Measurements from ENCODE around the gene MAGEA8. TPM values are rescaled to one million over a fixed set of nuclear protein-coding genes. Genes with fewer than 3 reads are reported as not detected.
A peak's percentile ranks its signal among the peaks of the same experiment; 100 is the strongest.
"Not testable (repeated sequence)": the region's sequence is repeated elsewhere in the genome, so short reads cannot be mapped to it uniquely, and the experiment has no call there.

Gene MAGEA8
- total and polyA plus RNA-seq, 2 donors (not counting 3 experiments of a cell fraction or from before 2014, with no cell fraction given): not detected

DNA sequence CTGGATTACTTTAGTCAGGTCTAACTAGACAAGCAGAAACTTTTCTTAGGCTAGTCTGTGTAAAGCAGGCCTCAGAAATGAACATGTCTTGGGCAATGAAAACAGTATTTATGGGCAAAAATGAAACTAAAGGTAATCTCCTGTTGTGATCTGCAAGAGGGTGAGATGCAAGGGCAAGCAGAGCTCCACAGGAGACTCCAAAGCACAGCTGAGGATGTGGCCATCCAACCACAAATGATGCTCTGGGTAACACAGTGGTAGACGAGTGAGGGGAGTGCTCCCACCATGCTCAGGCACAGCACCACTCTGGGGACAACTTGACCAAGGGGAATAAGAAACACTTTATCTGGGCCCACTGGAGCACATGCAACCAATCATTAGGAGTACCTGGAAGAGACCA is 47.7 kb downstream of the MAGEA8 start:
- H3K79me2 ChIP-seq (ENCODE audit: control insufficient read depth, insufficient read depth, low read length); BruUV-seq (replicated peaks); H4K20me1 ChIP-seq (replicated peaks; ENCODE audit: control insufficient read depth, extremely low read depth, insufficient read depth, low read length); dilution Hi-C loops (cut with MboI; ENCODE audit: extremely low pct_ligation_motif_present, low sequenced_read_pairs); DNase-seq (ENCODE audit: low read depth, low spot score); H3K4me3 ChIP-seq (replicated peaks in 1 of 3; ENCODE audit: insufficient read depth in 1 of 3, low read depth in 1 of 3, low read length in 3 of 3); CTCF ChIA-PET; H3K4me2 ChIP-seq (ENCODE audit: insufficient read depth, low read length); H3K9me1 ChIP-seq (replicated peaks; ENCODE audit: control insufficient read depth, extremely low read depth, insufficient read depth, low read length); H2AFZ ChIP-seq (ENCODE audit: low read depth, low read length); H3K36me3 ChIP-seq (ENCODE audit: control insufficient read depth in 2 of 2, extremely low read depth in 1 of 2, insufficient read depth in 2 of 2, low read length in 2 of 2); POLR2A ChIA-PET; H3K4me1 ChIP-seq (ENCODE audit: control insufficient read depth, extremely low read depth, insufficient read depth, low read length); H3K27ac ChIP-seq (ENCODE audit: insufficient read depth, low read depth, low read length); H3K9me3 ChIP-seq (replicated peaks; ENCODE audit: control insufficient read depth, insufficient read depth, low read length); FAIRE-seq; H3K27me3 ChIP-seq (ENCODE audit: control insufficient read depth in 2 of 2, insufficient read depth in 2 of 2, low read length in 2 of 2); intact Hi-C loops (cut with micrococcal nuclease); H3K9ac ChIP-seq (replicated peaks; ENCODE audit: extremely low read depth, insufficient read depth, low read length): not testable (repeated sequence)

DNA sequence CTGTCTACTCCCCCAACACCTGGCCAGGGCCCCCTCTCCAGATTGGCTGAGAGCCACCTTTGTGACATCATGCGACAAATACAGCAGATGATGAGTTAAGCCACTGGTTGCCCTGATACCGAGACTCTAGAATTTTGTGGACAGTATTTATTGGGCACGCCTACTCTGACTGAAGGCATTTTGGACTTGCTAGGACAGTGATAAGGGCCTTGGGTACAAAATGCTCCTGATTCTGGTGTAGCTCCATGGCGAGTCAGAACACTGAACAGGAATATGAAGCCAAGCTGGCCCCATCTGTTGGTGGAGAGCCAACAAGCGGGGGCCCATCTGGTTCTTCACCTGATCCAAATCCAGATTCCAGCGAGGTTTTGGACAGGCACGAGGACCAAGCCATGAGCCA is 48.4 kb downstream of the MAGEA8 start, which contains the start of gene HSFX4:
Gene HSFX4 (plus strand): TSS at position 174 of the 400 bp plus-strand sequence. CDS start 72 bp downstream, at position 246.
- H3K79me2 ChIP-seq (ENCODE audit: control insufficient read depth, insufficient read depth, low read length); H3K27ac ChIP-seq (ENCODE audit: insufficient read depth, low read depth, low read length); H3K9me1 ChIP-seq (replicated peaks; ENCODE audit: control insufficient read depth, extremely low read depth, insufficient read depth, low read length); DNase-seq (ENCODE audit: low read depth, low spot score); H3K36me3 ChIP-seq (ENCODE audit: control insufficient read depth in 2 of 2, extremely low read depth in 1 of 2, insufficient read depth in 2 of 2, low read length in 2 of 2); H2AFZ ChIP-seq (ENCODE audit: low read depth, low read length); H4K20me1 ChIP-seq (replicated peaks; ENCODE audit: control insufficient read depth, extremely low read depth, insufficient read depth, low read length); dilution Hi-C loops (cut with MboI; ENCODE audit: extremely low pct_ligation_motif_present, low sequenced_read_pairs); H3K4me1 ChIP-seq (ENCODE audit: control insufficient read depth, extremely low read depth, insufficient read depth, low read length); H3K9me3 ChIP-seq (replicated peaks; ENCODE audit: control insufficient read depth, insufficient read depth, low read length); BruUV-seq (replicated peaks); FAIRE-seq; CTCF ChIA-PET; H3K9ac ChIP-seq (replicated peaks; ENCODE audit: extremely low read depth, insufficient read depth, low read length); intact Hi-C loops (cut with micrococcal nuclease); H3K4me3 ChIP-seq (replicated peaks in 1 of 3; ENCODE audit: insufficient read depth in 1 of 3, low read depth in 1 of 3, low read length in 3 of 3); H3K27me3 ChIP-seq (ENCODE audit: control insufficient read depth in 2 of 2, insufficient read depth in 2 of 2, low read length in 2 of 2); POLR2A ChIA-PET; H3K4me2 ChIP-seq (ENCODE audit: insufficient read depth, low read length): not testable (repeated sequence)

- H3K36me3 ChIP-seq (ENCODE audit: control insufficient read depth in 2 of 2, extremely low read depth in 1 of 2, insufficient read depth in 2 of 2, low read length in 2 of 2); DNase-seq (ENCODE audit: low read depth, low spot score); H3K9me3 ChIP-seq (replicated peaks; ENCODE audit: control insufficient read depth, insufficient read depth, low read length); H3K4me1 ChIP-seq (ENCODE audit: control insufficient read depth, extremely low read depth, insufficient read depth, low read length); H3K79me2 ChIP-seq (ENCODE audit: control insufficient read depth, insufficient read depth, low read length); H3K4me3 ChIP-seq (replicated peaks in 1 of 3; ENCODE audit: insufficient read depth in 1 of 3, low read depth in 1 of 3, low read length in 3 of 3); H3K9me1 ChIP-seq (replicated peaks; ENCODE audit: control insufficient read depth, extremely low read depth, insufficient read depth, low read length); BruUV-seq (replicated peaks); H4K20me1 ChIP-seq (replicated peaks; ENCODE audit: control insufficient read depth, extremely low read depth, insufficient read depth, low read length); POLR2A ChIA-PET; H3K9ac ChIP-seq (replicated peaks; ENCODE audit: extremely low read depth, insufficient read depth, low read length); H3K27ac ChIP-seq (ENCODE audit: insufficient read depth, low read depth, low read length); CTCF ChIA-PET; H3K27me3 ChIP-seq (ENCODE audit: control insufficient read depth in 2 of 2, insufficient read depth in 2 of 2, low read length in 2 of 2); dilution Hi-C loops (cut with MboI; ENCODE audit: extremely low pct_ligation_motif_present, low sequenced_read_pairs); H2AFZ ChIP-seq (ENCODE audit: low read depth, low read length); H3K4me2 ChIP-seq (ENCODE audit: insufficient read depth, low read length): not testable (repeated sequence)
- intact Hi-C loops (cut with micrococcal nuclease): loop anchor here (10.0 kb wide), 1 partner anchor 427 kb away; the partner anchor contains the start of gene IDS
- peak; percentile 82 for FAIRE-seq
Measured at GRCh38 chrX:149931355-149931754, 50.4 kb downstream of the MAGEA8 start.

DNA sequence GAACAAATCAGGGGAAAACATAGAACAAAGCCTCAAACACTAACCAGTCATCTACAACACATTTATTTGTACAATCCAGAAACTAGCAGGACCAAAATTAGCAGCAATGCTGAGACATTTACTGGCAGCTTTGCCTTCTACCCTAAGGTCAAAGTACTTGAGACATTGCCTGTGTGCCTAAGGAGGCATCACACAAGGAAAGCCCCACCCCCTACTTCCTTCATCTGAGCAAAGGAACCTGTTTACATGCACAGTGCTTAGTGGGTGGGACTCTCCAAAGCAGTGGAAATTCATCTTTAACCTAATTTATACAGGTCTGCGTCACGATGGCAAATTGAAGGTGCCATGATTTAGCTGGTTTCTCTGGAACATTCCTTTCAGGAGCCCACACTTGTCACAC is 51.2 kb downstream of the MAGEA8 start:
- BruUV-seq (replicated peaks); H3K4me2 ChIP-seq (ENCODE audit: insufficient read depth, low read length); DNase-seq (ENCODE audit: low read depth, low spot score); POLR2A ChIA-PET; H3K9ac ChIP-seq (replicated peaks; ENCODE audit: extremely low read depth, insufficient read depth, low read length); CTCF ChIA-PET; dilution Hi-C loops (cut with MboI; ENCODE audit: extremely low pct_ligation_motif_present, low sequenced_read_pairs); H3K9me1 ChIP-seq (replicated peaks; ENCODE audit: control insufficient read depth, extremely low read depth, insufficient read depth, low read length); H4K20me1 ChIP-seq (replicated peaks; ENCODE audit: control insufficient read depth, extremely low read depth, insufficient read depth, low read length); H3K4me3 ChIP-seq (replicated peaks in 1 of 3; ENCODE audit: insufficient read depth in 1 of 3, low read depth in 1 of 3, low read length in 3 of 3); H2AFZ ChIP-seq (ENCODE audit: low read depth, low read length); H3K9me3 ChIP-seq (replicated peaks; ENCODE audit: control insufficient read depth, insufficient read depth, low read length); H3K36me3 ChIP-seq (ENCODE audit: control insufficient read depth in 2 of 2, extremely low read depth in 1 of 2, insufficient read depth in 2 of 2, low read length in 2 of 2); H3K27me3 ChIP-seq (ENCODE audit: control insufficient read depth in 2 of 2, insufficient read depth in 2 of 2, low read length in 2 of 2); H3K4me1 ChIP-seq (ENCODE audit: control insufficient read depth, extremely low read depth, insufficient read depth, low read length); H3K79me2 ChIP-seq (ENCODE audit: control insufficient read depth, insufficient read depth, low read length); H3K27ac ChIP-seq (ENCODE audit: insufficient read depth, low read depth, low read length): not testable (repeated sequence)
- intact Hi-C loops (cut with micrococcal nuclease): loop anchor here (10.0 kb wide), 1 partner anchor 427 kb away; the partner anchor contains the start of gene IDS
- peak; percentile 43 for FAIRE-seq

Data from endothelial cell of umbilical vein (primary cell).